HG03460 (cell line): ENCODE data around the gene GPR4.

Experiments used
- ATAC-seq: cut with Tn5 transposase; IDR thresholded peaks from one replicate; pipeline ENCODE4 v1.9.1; 2021; ENCODE audit not compliant: unreplicated experiment

The GPR4 gene

GRCh38 chr19:45590300-45591003, 11.6 kb downstream of the GPR4 start:
- ATAC-seq, result no peak

- no peak for ATAC-seq
These were observed 12.2 kb downstream of the GPR4 start for GRCh38 chr19:45589768-45590167.

- ATAC-seq, result no peak
These were observed 14.1 kb downstream of the GPR4 start for GRCh38 chr19:45587873-45588272.

GRCh38 chr19:45585158-45585577, 16.8 kb downstream of the GPR4 start:
- ATAC-seq, result no peak

GRCh38 chr19:45584332-45585157, 17.5 kb downstream of the GPR4 start, which contains the start of gene OPA3:
OPA3 (minus strand) TSS chr19:45584802; CDS start chr19:45584764, 38 bp downstream.
- peak; percentile 79 for ATAC-seq

GRCh38 chr19:45581576-45581975, 20.4 kb downstream of the GPR4 start:
- no peak for ATAC-seq

GRCh38 chr19:45578861-45579260, 23.2 kb downstream of the GPR4 start:
- ATAC-seq, result no peak

GRCh38 chr19:45577111-45577905, 24.7 kb downstream of the GPR4 start:
- no peak for ATAC-seq

- no peak for ATAC-seq
These were observed 25.3 kb downstream of the GPR4 start for GRCh38 chr19:45576682-45577081.

GRCh38 chr19:45575216-45575615, 26.8 kb downstream of the GPR4 start:
- ATAC-seq, result no peak

GRCh38 chr19:45574526-45574925, 27.5 kb downstream of the GPR4 start:
- ATAC-seq, result no peak

- ATAC-seq, result no peak
These were observed 30.4 kb downstream of the GPR4 start for GRCh38 chr19:45571457-45572220.

GRCh38 chr19:45569619-45570421, 32.2 kb downstream of the GPR4 start:
- no peak for ATAC-seq

GRCh38 chr19:45568732-45569131, 33.3 kb downstream of the GPR4 start:
- no peak for ATAC-seq

- ATAC-seq, result no peak
These were observed 34.4 kb downstream of the GPR4 start for GRCh38 chr19:45567609-45568008.

- ATAC-seq, result no peak
These were observed 37.8 kb downstream of the GPR4 start for GRCh38 chr19:45564131-45564780.

- no peak for ATAC-seq
These were observed 41.3 kb downstream of the GPR4 start for GRCh38 chr19:45560686-45561085.

- no peak for ATAC-seq
These were observed 42.0 kb downstream of the GPR4 start for GRCh38 chr19:45560038-45560437.

- no peak for ATAC-seq
These were observed 43.6 kb downstream of the GPR4 start for GRCh38 chr19:45558399-45558878.
